H9 (cell line): ENCODE results near the gene WDR77. TPM values are rescaled to one million over a fixed set of nuclear protein-coding genes. Genes with fewer than 3 reads are reported as not detected.

Source experiments
- DNase-seq: peaks from one replicate; pipeline ENCODE4 v3.0.0-alpha.2; 2017
- H2AFZ ChIP-seq: one replicate; pipeline ENCODE4 v1.6.1; 2013; ENCODE audit warnings: mild to moderate bottlenecking, low read length, control low read depth, moderate library complexity
- H2AK5ac ChIP-seq: 2 replicates; pipeline ENCODE4 v1.6.1; 2013; ENCODE audit warnings: low read length, control low read depth, mixed read lengths; ENCODE audit not compliant: insufficient read length
- H2BK120ac ChIP-seq: one replicate; pipeline ENCODE4 v1.6.1; 2013; ENCODE audit warnings: low read depth, mild to moderate bottlenecking, low read length, control low read depth, inconsistent platforms; ENCODE audit not compliant: poor library complexity, severe bottlenecking
- H2BK12ac ChIP-seq: 2 replicates; pipeline ENCODE4 v1.6.1; 2013; ENCODE audit warnings: low read length, control low read depth, mixed read lengths, low read depth; ENCODE audit not compliant: insufficient read length
- H2BK15ac ChIP-seq: 2 replicates; pipeline ENCODE4 v1.6.1; 2013; ENCODE audit warnings: low read depth, low read length, control low read depth
- H2BK20ac ChIP-seq: one replicate; pipeline ENCODE4 v1.6.1; 2013; ENCODE audit warnings: low read depth, mild to moderate bottlenecking, low read length, control low read depth, inconsistent platforms; ENCODE audit not compliant: poor library complexity, severe bottlenecking
- H2BK5ac ChIP-seq: 2 replicates; pipeline ENCODE4 v1.6.1; 2013; ENCODE audit warnings: low read length, control low read depth, mixed read lengths; ENCODE audit not compliant: insufficient read length
- H3K14ac ChIP-seq: 2 replicates; pipeline ENCODE4 v1.6.1; 2013; ENCODE audit warnings: low read length, control low read depth; ENCODE audit not compliant: insufficient read depth
- H3K18ac ChIP-seq: 2 replicates; pipeline ENCODE4 v1.6.1; 2013; ENCODE audit warnings: low read depth, mild to moderate bottlenecking, mixed read lengths, low read length, control low read depth; ENCODE audit not compliant: insufficient read length
- H3K23ac ChIP-seq: 2 replicates; pipeline ENCODE4 v1.6.1; 2013; ENCODE audit warnings: low read length, control low read depth, mixed read lengths, low read depth; ENCODE audit not compliant: insufficient read length
- H3K23me2 ChIP-seq: 2 replicates; pipeline ENCODE4 v1.6.1; 2013; ENCODE audit warnings: low read depth, mild to moderate bottlenecking, mixed read lengths, low read length, control low read depth; ENCODE audit not compliant: insufficient read length, poor library complexity, severe bottlenecking
- H3K27ac ChIP-seq: 2 replicates; pipeline ENCODE4 v1.5.1; 2013; ENCODE audit warnings: low read length, control low read depth, mixed read lengths, low read depth; ENCODE audit not compliant: insufficient read length
- H3K27me3 ChIP-seq: 2 replicates; pipeline ENCODE4 v1.6.1; 2013; ENCODE audit warnings: low read length, control low read depth, inconsistent platforms; ENCODE audit not compliant: insufficient read depth
- H3K4ac ChIP-seq: 2 replicates; pipeline ENCODE4 v1.6.1; 2013; ENCODE audit warnings: low read depth, mild to moderate bottlenecking, control low read depth, inconsistent platforms, low read length, moderate library complexity
- H3K4me1 ChIP-seq: 2 replicates; pipeline ENCODE4 v1.6.1; 2013; ENCODE audit warnings: low read length, control low read depth, inconsistent platforms; ENCODE audit not compliant: insufficient read depth
- H3K4me2 ChIP-seq: 2 replicates; pipeline ENCODE4 v1.6.1; 2013; ENCODE audit warnings: low read length, control low read depth, mixed read lengths; ENCODE audit not compliant: insufficient read length, insufficient read depth
- H3K56ac ChIP-seq: 2 replicates; pipeline ENCODE4 v1.6.1; 2013; ENCODE audit warnings: low read depth, mild to moderate bottlenecking, mixed read lengths, low read length, control low read depth; ENCODE audit not compliant: insufficient read length
- H3K79me1 ChIP-seq: 2 replicates; pipeline ENCODE4 v1.6.1; 2013; ENCODE audit warnings: low read depth, mild to moderate bottlenecking, moderate library complexity, low read length, control low read depth, inconsistent platforms; ENCODE audit not compliant: insufficient read depth, poor library complexity, severe bottlenecking
- H3K79me2 ChIP-seq: 2 replicates; pipeline ENCODE4 v1.6.1; 2013; ENCODE audit warnings: low read length, control low read depth, inconsistent platforms; ENCODE audit not compliant: insufficient read depth
- H3K9ac ChIP-seq: 2 replicates; pipeline ENCODE4 v1.6.1; 2013; ENCODE audit warnings: low read length, control low read depth, mixed read lengths; ENCODE audit not compliant: insufficient read length; ENCODE audit errors: extremely low read depth
- H3K9me3 ChIP-seq: one replicate; pipeline ENCODE4 v1.6.1; 2013; ENCODE audit warnings: low read depth, low read length, inconsistent platforms; ENCODE audit not compliant: control insufficient read depth
- H3T11ph ChIP-seq: one replicate; pipeline ENCODE4 v1.6.1; 2013; ENCODE audit warnings: mild to moderate bottlenecking, low read length, control low read depth, inconsistent platforms
- H4K20me1 ChIP-seq: one replicate; pipeline ENCODE4 v1.6.1; 2013; ENCODE audit not compliant: control insufficient read depth, insufficient read length, insufficient read depth
- H4K5ac ChIP-seq: 2 replicates; pipeline ENCODE4 v1.6.1; 2013; ENCODE audit warnings: low read depth, mild to moderate bottlenecking, mixed read lengths, low read length, control low read depth; ENCODE audit not compliant: insufficient read length
- H4K8ac ChIP-seq: replicated peaks from 2 replicates; pipeline ENCODE4 v1.6.1; 2013; ENCODE audit warnings: low read length, control low read depth, mixed read lengths, low read depth; ENCODE audit not compliant: insufficient read length
- H4K91ac ChIP-seq: 2 replicates; pipeline ENCODE4 v1.6.1; 2013; ENCODE audit warnings: low read depth, mild to moderate bottlenecking, moderate library complexity, mixed read lengths, low read length, control low read depth; ENCODE audit not compliant: insufficient read length
- H3K27ac Mint-ChIP-seq, 3 experiments: 2 replicates in 2 of 3; 3 replicates in 1 of 3; pipeline ENCODE4 v1.8.0; 2020 to 2021; ENCODE audit warnings: mixed read lengths in 3 of 3, mild to moderate bottlenecking in 1 of 3, moderate library complexity in 1 of 3
- H3K27me3 Mint-ChIP-seq: 2 replicates; pipeline ENCODE4 v1.8.0; 2021; ENCODE audit warnings: low read depth, mild to moderate bottlenecking, moderate library complexity, mixed read lengths
- H3K36me3 Mint-ChIP-seq, 3 experiments: 2 replicates in 2 of 3; 3 replicates in 1 of 3; pipeline ENCODE4 v1.8.0; 2020 to 2021; ENCODE audit warnings: low read depth in 3 of 3, mixed read lengths in 3 of 3; ENCODE audit not compliant: insufficient read depth in 1 of 3
- H3K4me1 Mint-ChIP-seq, 2 experiments: 2 replicates each; pipeline ENCODE4 v1.8.0; 2020; ENCODE audit warnings: mixed read lengths in 2 of 2
- H3K4me3 Mint-ChIP-seq, 2 experiments: 2 replicates in 1 of 2; 3 replicates in 1 of 2; pipeline ENCODE4 v1.8.0; 2020 to 2021; ENCODE audit warnings: mild to moderate bottlenecking in 2 of 2, mixed read lengths in 2 of 2, moderate library complexity in 1 of 2
- H3K9me3 Mint-ChIP-seq, 2 experiments: 2 replicates in 1 of 2; 3 replicates in 1 of 2; pipeline ENCODE4 v1.8.0; 2020; ENCODE audit warnings: mild to moderate bottlenecking in 2 of 2, mixed read lengths in 2 of 2, moderate library complexity in 1 of 2
- CTCF ChIP-seq: fragments of 200-600 bp; sonication (generic); conservative IDR thresholded peaks from 3 replicates; pipeline ENCODE4 v1.8.0; 2021; ENCODE audit warnings: antibody characterized with exemption, mild to moderate bottlenecking
- WGBS: extraction: QIAGEN DNeasy Blood & Tissue Kit; methylation state at CpG from one replicate; pipeline ENCODE4 v1.1.7; 2013; ENCODE audit warnings: missing lambda C conversion rate, low lambda C conversion rate, mixed read lengths; ENCODE audit not compliant: insufficient read length; ENCODE audit errors: extremely low coverage; 5-methylcytosine and 5-hydroxymethylcytosine counted together
- total RNA-seq: library from RNA; stranded (reverse); gene quantifications from 2 replicates; pipeline ENCODE4 v1.2.1, GENCODE V29; 2021

WDR77 gene
- total RNA-seq, 1 experiment from 2014 or later, result 70.9 TPM

- no peak overlapping the region for H3K18ac ChIP-seq
- Mint-ChIP-seq H3K36me3 (no peaks in the 10 kb centered on the region), H3K4me1 (peaks cover 3 to 7% of the 10 kb centered on the region in 2 experiments), H3K27ac (peak overlapping the region in 1 of 3 experiments; percentile 4; a peak in 1 of 7 replicates), H3K9me3 (no peaks in the 10 kb centered on the region), H3K4me3 (no peak overlapping the region), H3K27me3 (peaks cover 7% of the 10 kb centered on the region)
- H4K5ac ChIP-seq, result no peak overlapping the region
- H3K27me3 ChIP-seq, result no peaks in the 10 kb centered on the region
- no peak overlapping the region for H2BK120ac ChIP-seq
- no peak overlapping the region for H3K4ac ChIP-seq
- no peak for TF ChIP-seq CTCF
- no peak overlapping the region for H2AFZ ChIP-seq
- no peak overlapping the region for H3K56ac ChIP-seq
- H3T11ph ChIP-seq, result no peak overlapping the region
- no peak overlapping the region for H3K27ac ChIP-seq
- no peak overlapping the region for H3K4me2 ChIP-seq
- H2AK5ac ChIP-seq, result no peak overlapping the region
- H2BK12ac ChIP-seq, result no peak overlapping the region
- H3K9ac ChIP-seq, result no peak overlapping the region
- H3K79me1 ChIP-seq, result no peaks in the 10 kb centered on the region
- no peak overlapping the region for H3K23ac ChIP-seq
- no peak for DNase-seq
- H3K79me2 ChIP-seq, result no peaks in the 10 kb centered on the region
- no peak overlapping the region for H2BK15ac ChIP-seq
- H4K91ac ChIP-seq, result no peak overlapping the region
- no peaks in the 10 kb centered on the region for H3K23me2 ChIP-seq
- H3K14ac ChIP-seq, result no peak overlapping the region
- H3K9me3 ChIP-seq, result no peaks in the 10 kb centered on the region
- H4K20me1 ChIP-seq, result no peaks in the 10 kb centered on the region
- WGBS, result no CpG with 5 or more reads among the region's 13 CpGs
- no peak overlapping the region for H2BK5ac ChIP-seq
- no peak overlapping the region for H4K8ac ChIP-seq
- no peaks in the 10 kb centered on the region for H3K4me1 ChIP-seq
- no peak overlapping the region for H2BK20ac ChIP-seq
Observed at GRCh38 chr1:111422546-111423391, 26.3 kb downstream of the WDR77 start.
